Measurements from ENCODE around the gene MAPK8IP3.
A peak's percentile ranks its signal among the peaks of the same experiment; 100 is the strongest.

The MAPK8IP3 gene

GRCh38 chr16:1770328-1771187, 64.6 kb downstream of the MAPK8IP3 start:
- peak; percentile 69 for DNase-seq (ENCODE audit: low read depth)
- no peak for TF ChIP-seq CTCF (IDR thresholded peaks at IDR 0.05; ENCODE audit: insufficient read depth, low read depth, low read length, missing control alignments)
- H3K4me3 ChIP-seq (ENCODE audit: low read depth, low read length): peak overlapping the region; percentile 98

GRCh38 chr16:1771188-1771863, 65.3 kb downstream of the MAPK8IP3 start, which contains the start of gene NME3:
Gene NME3, minus strand, starts transcription at chr16:1771543. Its CDS starts 9 bp downstream, at chr16:1771534.
- TF ChIP-seq CTCF (IDR thresholded peaks at IDR 0.05; ENCODE audit: insufficient read depth, low read depth, low read length, missing control alignments): no peak
- DNase-seq (ENCODE audit: low read depth): peak; percentile 80
- H3K4me3 ChIP-seq (ENCODE audit: low read depth, low read length): peak within 1 kb of the TSS; percentile 98

GRCh38 chr16:1771864-1772361, 65.9 kb downstream of the MAPK8IP3 start:
- no peak for TF ChIP-seq CTCF (IDR thresholded peaks at IDR 0.05; ENCODE audit: insufficient read depth, low read depth, low read length, missing control alignments)
- DNase-seq (ENCODE audit: low read depth): no peak
- H3K4me3 ChIP-seq (ENCODE audit: low read depth, low read length): peak overlapping the region; percentile 98

GRCh38 chr16:1772362-1772907, 66.4 kb downstream of the MAPK8IP3 start, which contains the start of gene EME2:
Gene EME2, plus strand, starts transcription at chr16:1772810. Its CDS starts 418 bp downstream, at chr16:1773228.
- peak; percentile 54 for DNase-seq (ENCODE audit: low read depth)
- no peak for TF ChIP-seq CTCF (IDR thresholded peaks at IDR 0.05; ENCODE audit: insufficient read depth, low read depth, low read length, missing control alignments)
- H3K4me3 ChIP-seq (ENCODE audit: low read depth, low read length): peak within 1 kb of the TSS; percentile 98

GRCh38 chr16:1772908-1773702, 67.1 kb downstream of the MAPK8IP3 start, which contains the start of gene MRPS34:
Gene MRPS34, minus strand, starts transcription at chr16:1773134. Its CDS starts 15 bp downstream, at chr16:1773119.
- peak; percentile 92 for DNase-seq (ENCODE audit: low read depth)
- peak within 1 kb of the TSS; percentile 98 for H3K4me3 ChIP-seq (ENCODE audit: low read depth, low read length)
- peak; percentile 82 for TF ChIP-seq CTCF (IDR thresholded peaks at IDR 0.05; ENCODE audit: insufficient read depth, low read depth, low read length, missing control alignments)
